CD4-positive, alpha-beta T cell treated with Interleukin-21 for 1 hour (primary cell): Measurements from ENCODE around the gene TCHH.
"Not testable (repeated sequence)": the region's sequence is repeated elsewhere in the genome, so short reads cannot be mapped to it uniquely, and the experiment has no call there.

ENCODE experiments used
- DNase-seq: peaks from one replicate; pipeline ENCODE4 v3.0.0-alpha.2; 2020

TCHH gene

GRCh38 chr1:152115344-152115743, at the start of gene TCHH:
TCHH (minus strand) TSS chr1:152115444; CDS start chr1:152114080, 1,364 bp downstream.
- no peak for DNase-seq

GRCh38 chr1:152164517-152165136, 49.4 kb upstream of the TCHH start:
- DNase-seq: no peak

- no peak for DNase-seq
These were observed 47.7 kb upstream of the TCHH start for GRCh38 chr1:152162792-152163463.

DNA sequence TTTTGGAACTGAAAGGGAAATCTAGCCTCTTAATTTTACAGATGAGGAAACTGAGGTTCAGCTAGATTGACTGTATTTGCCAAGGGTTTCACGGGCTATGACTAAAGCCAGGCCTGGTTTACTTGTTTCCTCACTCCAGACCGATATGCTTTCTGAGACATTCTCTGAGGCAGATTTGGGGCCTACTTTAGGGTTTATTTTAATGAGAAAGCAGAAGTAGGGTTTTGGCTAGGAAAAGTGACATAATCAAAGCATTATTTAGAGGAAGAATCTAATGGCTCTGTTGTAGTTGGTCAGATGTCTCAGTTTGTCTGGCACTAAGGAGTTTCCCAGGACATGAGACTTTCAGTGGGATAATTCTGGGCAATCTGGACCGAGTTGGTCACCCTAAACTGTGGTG, 45.3 kb upstream of the TCHH start:
- DNase-seq: no peak

GRCh38 chr1:152159144-152159543, 43.9 kb upstream of the TCHH start, which contains the start of gene RPTN:
RPTN (minus strand) TSS chr1:152159228; CDS start chr1:152157889, 1,339 bp downstream.
- no peak for DNase-seq

GRCh38 chr1:152153996-152154395, 38.8 kb upstream of the TCHH start:
- DNase-seq: no peak

DNA sequence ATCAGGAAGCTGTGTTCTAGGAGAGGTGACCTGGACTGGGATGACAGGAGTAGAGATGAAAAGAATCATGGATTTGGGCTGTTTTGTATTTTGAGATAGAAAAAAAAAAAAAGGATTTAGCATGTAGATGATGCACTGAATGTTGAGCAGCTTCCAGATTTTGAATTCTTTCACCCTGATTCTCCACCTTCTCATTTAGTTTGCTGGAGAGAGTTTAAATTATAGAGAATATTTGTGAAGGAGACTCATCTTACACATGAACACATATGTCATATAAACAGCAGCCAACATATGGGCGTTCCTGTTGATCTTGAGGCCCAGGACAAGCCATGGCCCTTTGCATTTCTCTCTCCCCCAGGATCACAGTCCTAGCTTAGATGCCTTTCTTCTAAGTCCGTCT, 36.4 kb upstream of the TCHH start:
- DNase-seq: no peak

GRCh38 chr1:152148981-152149380, 33.7 kb upstream of the TCHH start:
- DNase-seq: no peak

DNA sequence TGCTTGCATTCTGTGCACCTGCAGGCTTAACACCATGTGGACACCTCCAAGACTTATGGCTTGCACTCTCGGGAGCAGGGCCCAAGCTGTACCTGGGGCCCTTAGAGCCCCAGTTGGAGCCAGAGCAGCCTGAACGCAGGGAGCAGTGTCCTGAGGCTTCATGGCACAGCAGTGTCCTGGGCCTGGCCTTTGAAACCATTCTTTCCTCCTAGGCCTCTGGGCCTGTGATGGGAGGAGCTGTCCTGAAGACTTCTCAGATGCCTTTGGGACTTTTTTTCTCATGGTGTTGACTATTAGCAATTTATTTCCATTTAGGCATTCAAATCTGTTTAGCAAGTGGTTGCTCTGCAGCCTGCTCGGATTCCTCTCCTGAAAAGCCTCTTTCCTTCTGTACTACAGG, 32.8 kb upstream of the TCHH start:
- no peak for DNase-seq

- no peak for DNase-seq
These were observed 30.5 kb upstream of the TCHH start for GRCh38 chr1:152145769-152146168.

DNA sequence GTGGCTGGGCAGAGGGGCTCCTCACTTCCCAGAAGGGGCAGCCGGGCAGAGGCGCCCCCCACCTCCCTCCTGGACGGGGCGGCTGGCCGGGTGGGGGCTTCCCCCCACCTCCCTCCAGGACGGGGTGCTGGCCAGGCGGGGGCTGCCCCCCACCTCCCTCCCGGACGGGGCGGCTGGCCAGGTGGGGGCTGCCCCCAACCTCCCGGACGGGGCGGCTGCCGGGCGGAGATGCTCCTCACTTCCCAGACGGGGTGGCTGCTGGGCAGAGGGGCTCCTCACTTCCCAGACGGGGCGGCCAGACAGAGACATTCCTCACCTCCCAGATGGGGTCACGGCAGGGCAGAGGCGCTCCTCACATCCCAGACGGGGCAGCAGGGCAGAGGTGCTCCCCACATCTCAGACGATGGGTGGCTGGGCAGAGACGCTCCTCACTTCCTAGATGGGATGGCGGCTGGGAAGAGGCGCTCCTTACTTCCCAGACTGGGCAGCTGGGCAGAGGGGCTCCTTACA, 29.5 kb upstream of the TCHH start:
- DNase-seq: not testable (repeated sequence)

GRCh38 chr1:152143150-152143887, 28.1 kb upstream of the TCHH start:
- DNase-seq: no peak

DNA sequence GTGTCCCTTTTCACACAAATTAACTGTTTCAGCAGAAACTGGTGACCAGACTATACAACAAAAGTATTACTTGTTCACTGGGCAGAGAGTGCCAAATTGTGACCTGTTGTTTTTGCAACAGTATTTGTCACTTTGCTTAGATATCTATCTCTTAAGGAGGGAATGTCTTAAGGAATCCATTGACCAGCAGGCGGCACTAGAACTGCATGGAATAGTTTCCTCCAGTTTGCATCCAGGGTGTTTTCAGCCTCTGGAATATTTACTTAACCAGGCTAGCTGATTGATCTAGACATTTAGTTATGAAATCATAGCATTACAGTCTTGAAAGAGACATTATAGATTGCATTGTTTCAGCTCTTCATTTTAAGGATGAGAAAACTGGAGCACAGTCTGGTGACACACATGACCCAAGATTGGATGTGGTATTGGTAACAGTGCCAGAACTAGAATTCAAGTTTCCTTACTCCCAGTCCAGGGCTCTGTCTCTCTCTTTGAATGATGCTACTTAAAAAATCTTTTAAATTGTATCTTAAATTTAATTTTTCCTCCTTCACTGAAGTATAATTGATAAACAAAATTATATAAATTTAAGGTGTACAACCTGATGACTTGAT, 26.8 kb upstream of the TCHH start:
- peak; percentile 16 for DNase-seq

DNA sequence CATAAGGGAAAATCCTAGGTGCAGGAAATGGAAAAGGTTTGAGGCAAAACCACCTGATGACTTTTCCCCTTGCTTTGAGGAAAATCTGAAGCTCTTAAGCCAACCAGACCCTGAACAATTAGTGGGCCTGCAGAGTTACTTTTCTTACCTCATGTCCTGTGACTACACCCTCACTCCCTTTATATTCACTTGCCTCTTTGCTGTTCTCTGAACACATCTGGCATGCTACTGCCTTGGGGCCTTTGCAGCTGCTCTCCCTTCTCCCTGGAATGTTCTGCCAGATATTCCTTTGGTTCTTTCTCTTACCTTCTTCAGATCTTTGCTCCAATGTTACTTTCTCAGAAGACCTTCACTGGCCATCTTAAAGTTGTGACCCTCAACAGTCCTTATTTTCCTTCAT, 22.0 kb upstream of the TCHH start:
- DNase-seq: no peak

- DNase-seq: no peak
These were observed 14.9 kb upstream of the TCHH start for GRCh38 chr1:152130186-152130585.

DNA sequence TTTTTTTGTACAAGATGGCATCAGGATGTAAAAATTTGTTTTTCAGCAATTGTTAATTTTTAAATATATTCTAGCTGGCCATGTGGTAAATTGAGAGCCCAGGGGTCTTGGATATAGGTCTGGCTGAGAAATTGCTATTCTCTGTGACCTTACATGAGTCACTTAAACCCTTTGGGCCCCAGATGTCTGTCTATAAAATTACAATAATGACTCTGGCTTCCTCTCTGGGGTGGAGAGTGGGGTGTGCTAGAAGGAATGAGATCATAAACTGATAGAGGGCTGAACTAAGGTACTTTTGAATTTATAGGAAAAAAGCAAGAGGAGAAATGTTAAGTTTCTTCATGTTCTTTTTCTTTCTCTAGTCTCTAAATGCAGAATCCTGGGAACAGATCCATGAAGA, 12.4 kb upstream of the TCHH start:
- DNase-seq: no peak

DNA sequence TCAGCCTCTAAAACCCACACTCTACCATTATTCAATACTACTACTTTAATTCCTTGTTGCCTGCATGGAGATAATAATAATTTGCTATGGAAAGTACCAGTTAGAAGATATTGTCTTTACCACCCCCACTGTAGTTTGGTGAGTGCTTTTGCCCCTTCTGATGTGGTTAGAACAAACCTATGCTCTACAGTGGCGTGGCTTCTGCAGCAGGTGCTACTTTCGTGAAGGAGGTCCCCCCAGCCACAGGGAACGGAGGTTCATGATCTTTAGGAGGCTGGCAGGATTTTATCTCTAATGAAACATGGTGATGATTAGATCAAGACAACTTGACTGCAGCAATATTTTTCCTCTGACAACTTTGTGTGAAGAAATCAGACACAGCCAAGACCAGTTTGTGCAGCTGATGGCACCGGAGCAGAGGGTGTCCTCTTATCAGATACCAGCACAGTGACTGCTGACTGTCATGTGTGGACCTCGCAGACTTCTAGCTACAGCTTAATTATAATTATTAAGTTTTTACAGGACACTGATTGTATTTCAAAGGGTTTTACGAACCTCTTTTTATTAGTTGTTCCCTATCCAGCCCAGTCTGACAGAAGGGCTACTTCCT, 10.7 kb upstream of the TCHH start:
- no peak for DNase-seq

DNA sequence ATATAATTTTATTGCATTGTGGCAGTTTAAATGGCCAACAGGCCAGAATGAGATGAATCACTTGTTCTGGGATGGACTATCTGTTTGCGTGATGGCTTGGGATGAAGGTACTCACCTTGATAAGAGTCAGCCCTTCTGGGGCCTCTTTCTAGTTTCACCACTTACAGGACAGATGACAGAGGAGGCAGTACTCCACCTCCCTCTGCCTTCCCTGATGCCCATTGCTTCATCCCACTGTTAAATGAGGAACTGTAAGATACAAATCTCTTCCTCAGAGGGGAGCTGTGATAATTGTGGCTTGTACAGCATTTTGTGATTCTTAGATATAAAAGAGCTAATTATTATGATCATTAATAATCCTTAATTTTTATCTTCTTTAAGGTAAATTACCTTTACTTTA, 3.7 kb upstream of the TCHH start:
- DNase-seq: no peak

GRCh38 chr1:152112885-152113432, 2.3 kb downstream of the TCHH start:
- no peak for DNase-seq

DNA sequence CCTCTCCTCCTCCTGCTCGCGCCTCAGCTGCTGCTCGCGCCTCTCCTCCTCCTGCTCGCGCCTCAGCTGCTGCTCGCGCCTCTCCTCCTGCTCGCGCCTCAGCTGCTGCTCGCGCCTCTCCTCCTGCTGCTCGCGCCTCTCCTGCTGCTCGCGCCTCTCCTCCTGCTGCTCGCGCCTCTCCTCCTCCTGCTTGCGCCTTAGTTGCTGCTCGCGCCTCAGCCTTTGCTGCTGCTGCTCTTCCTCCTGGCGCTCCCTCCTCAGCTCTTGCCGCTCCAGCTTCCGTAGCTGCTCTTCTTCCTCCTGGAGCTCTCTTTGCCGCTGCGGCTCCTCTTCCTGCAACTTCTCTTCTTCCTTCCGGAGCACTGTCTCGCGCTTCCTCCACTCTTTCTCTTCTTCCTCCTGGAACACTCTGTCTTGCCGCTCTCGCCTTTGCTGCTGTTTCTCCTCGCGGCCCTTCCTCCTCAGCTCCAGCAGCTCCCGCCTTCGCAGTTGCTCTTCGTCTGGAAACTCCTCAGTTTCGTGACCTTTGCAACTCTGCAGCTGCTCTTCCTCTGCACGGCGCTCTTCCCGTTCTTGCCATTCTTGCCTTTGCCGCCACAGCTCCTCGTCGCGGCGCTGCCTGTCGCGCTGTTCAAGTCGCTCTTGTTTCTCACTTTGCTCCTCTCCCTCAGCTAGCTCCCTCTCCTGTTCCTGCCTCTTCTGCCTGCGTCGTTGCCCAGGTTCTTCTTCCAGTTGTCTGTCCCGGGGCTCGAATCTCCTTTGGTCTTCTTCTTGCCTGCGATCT, 3.0 kb downstream of the TCHH start:
- no peak for DNase-seq

DNA sequence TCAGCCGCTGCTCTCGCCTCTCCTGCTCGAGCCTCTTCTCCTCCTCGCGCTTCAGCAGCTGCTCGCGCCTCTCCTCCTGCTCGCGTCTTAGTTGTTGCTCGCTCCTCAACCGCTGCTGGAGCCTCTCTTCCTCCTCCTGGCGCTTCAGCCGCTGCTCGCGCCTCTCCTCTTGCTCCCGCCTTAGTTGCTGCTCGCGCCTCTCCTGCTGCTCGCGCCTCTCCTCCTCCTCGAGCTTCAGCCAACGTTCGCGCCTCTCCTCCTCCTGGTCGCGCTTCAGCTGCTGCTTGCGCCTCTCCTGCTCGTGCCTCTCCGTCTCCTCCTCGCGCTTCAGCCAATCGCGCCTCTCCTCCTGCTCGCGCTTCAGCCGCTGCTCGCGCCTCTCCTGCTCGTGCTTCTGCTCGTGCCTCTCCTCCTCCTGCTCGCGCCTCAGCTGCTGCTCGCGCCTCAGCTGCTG, 3.7 kb downstream of the TCHH start:
- peak; percentile 18 for DNase-seq
